Thyroid gland (tissue), 4 donors: ENCODE data around the gene KCNH4.

Experiments used
- CTCF ChIP-seq, 6 experiments: fragments of 200-600 bp in 3 of 6; fragments of 450-650 bp in 3 of 6; sonication (generic) in 3 of 6; IDR thresholded peaks; one replicate each; pipeline ENCODE4 v1.5.1; 2016 to 2019; ENCODE audit warnings: antibody characterized with exemption in 6 of 6, mild to moderate bottlenecking in 2 of 6, inconsistent platforms in 1 of 6, moderate library complexity in 1 of 6
- POLR2A ChIP-seq, 2 donors: fragments of 450-650 bp; IDR thresholded peaks; one replicate each; pipeline ENCODE4 v1.6.1; 2017; ENCODE audit warnings: antibody characterized with exemption in 2 of 2, mild to moderate bottlenecking in 2 of 2, moderate library complexity in 1 of 2

GRCh38 chr17:42132941-42133340 lies 48.0 kb downstream of the KCNH4 start:
- TF ChIP-seq CTCF (IDR thresholded peaks at IDR 0.05): no peak
- TF ChIP-seq POLR2A (IDR thresholded peaks at IDR 0.05): peak in 1 of 2 donors; percentile 22
